HAP-1 (cell line): ENCODE data around the gene FBXL2.

Source experiments
- DNase-seq, 2 experiments: peaks; one replicate each; pipeline ENCODE4 v3.0.0-alpha.2; 2016 to 2020; ENCODE audit warnings: low spot score in 2 of 2
- H3K27me3 ChIP-seq: fragments of 250-450 bp; sonication (Bioruptor Pico); 2 replicates; pipeline ENCODE4 v1.5.1; 2020; ENCODE audit warnings: low read depth, mild to moderate bottlenecking, moderate library complexity
- H3K36me3 ChIP-seq: fragments of 250-450 bp; sonication (Bioruptor Pico); replicated peaks from 2 replicates; pipeline ENCODE4 v1.5.1; 2020; ENCODE audit warnings: mild to moderate bottlenecking
- H3K4me1 ChIP-seq: fragments of 250-450 bp; sonication (Bioruptor Pico); 2 replicates; pipeline ENCODE4 v1.5.1; 2020; ENCODE audit warnings: mild to moderate bottlenecking
- H3K4me3 ChIP-seq: fragments of 250-450 bp; sonication (Bioruptor Pico); 2 replicates; pipeline ENCODE4 v1.5.1; 2020; ENCODE audit warnings: mild to moderate bottlenecking, moderate library complexity
- H3K9me3 ChIP-seq: fragments of 250-450 bp; sonication (Bioruptor Pico); 2 replicates; pipeline ENCODE4 v1.5.1; 2020; ENCODE audit warnings: mild to moderate bottlenecking, moderate library complexity
- in situ Hi-C: fragments of 300-500 bp; cut with MboI; formaldehyde crosslinking; loops from 3 replicates; pipeline ENCODE4 v1.14.3; 2020; ENCODE audit warnings: low sequenced_read_pairs, inconsistent platforms, mixed read lengths

The FBXL2 gene

GRCh38 chr3:33271324-33271723 is 5.9 kb upstream of the FBXL2 start:
- DNase-seq, result no peak
- Histone ChIP-seq H3K4me3 (no peak overlapping the region), H3K36me3 (no peaks in the 10 kb centered on the region), H3K27me3 (no peaks in the 10 kb centered on the region), H3K9me3 (peaks cover 15% of the 10 kb centered on the region), H3K4me1 (no peaks in the 10 kb centered on the region)
- in situ Hi-C loops, result no loop called here

- Histone ChIP-seq H3K4me3 (no peak overlapping the region), H3K27me3 (no peaks in the 10 kb centered on the region), H3K36me3 (no peaks in the 10 kb centered on the region), H3K9me3 (no peaks in the 10 kb centered on the region; the same call in 1 of the 2 replicates), H3K4me1 (peaks cover 3% of the 10 kb centered on the region)
- DNase-seq, result no peak
- in situ Hi-C loops, result no loop called here
Observed at GRCh38 chr3:33273628-33274027, 3.6 kb upstream of the FBXL2 start.

DNA sequence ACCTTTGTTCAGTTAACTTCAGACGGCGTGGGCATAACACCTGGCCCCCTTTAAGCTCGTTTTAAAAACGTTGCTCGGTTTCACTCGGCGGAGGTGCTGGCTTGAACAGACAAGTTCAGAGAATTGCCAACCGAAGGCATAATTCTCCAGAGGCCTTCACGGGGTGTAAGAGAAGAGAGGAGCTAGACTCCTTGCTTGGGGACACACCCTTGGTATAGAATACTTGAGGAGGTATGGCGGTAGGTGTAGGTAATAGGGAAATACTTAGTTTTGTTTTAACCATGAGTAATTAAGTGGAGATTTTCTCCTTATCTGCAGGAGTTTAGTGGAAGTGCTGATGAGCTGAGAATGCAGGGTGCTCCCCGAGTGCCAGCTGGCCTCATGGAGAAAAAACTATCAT is 921 bp downstream of the FBXL2 start:
- in situ Hi-C loops, result no loop called here
- peak; percentile 20 to 39 for DNase-seq
- no peaks in the 10 kb centered on the region for H3K36me3 ChIP-seq
- peaks cover 5% of the 10 kb centered on the region for H3K4me1 ChIP-seq
- 0 out of 2 replicates have a peak, but pooled peaks cover 3% of the 10 kb centered on the region for H3K9me3 ChIP-seq
- peak overlapping the region; percentile 56 for H3K4me3 ChIP-seq
- H3K27me3 ChIP-seq, result no peaks in the 10 kb centered on the region

GRCh38 chr3:33287672-33288282 is 10.5 kb downstream of the FBXL2 start:
- Histone ChIP-seq H3K9me3 (0 out of 2 replicates have a peak, but pooled peaks cover 13% of the 10 kb centered on the region), H3K4me1 (no peaks in the 10 kb centered on the region), H3K27me3 (no peaks in the 10 kb centered on the region), H3K4me3 (no peak overlapping the region), H3K36me3 (no peaks in the 10 kb centered on the region)
- no peak for DNase-seq
- in situ Hi-C loops, result no loop called here

- no peaks in the 10 kb centered on the region for H3K9me3 ChIP-seq
- in situ Hi-C loops, result no loop called here
- H3K4me3 ChIP-seq, result no peak overlapping the region
- H3K27me3 ChIP-seq, result no peaks in the 10 kb centered on the region
- H3K4me1 ChIP-seq, result no peaks in the 10 kb centered on the region
- no peak for DNase-seq
- no peaks in the 10 kb centered on the region for H3K36me3 ChIP-seq
Observed at GRCh38 chr3:33299395-33300081, 22.3 kb downstream of the FBXL2 start.

GRCh38 chr3:33312361-33312760 is 35.1 kb downstream of the FBXL2 start:
- H3K36me3 ChIP-seq, result no peaks in the 10 kb centered on the region
- H3K4me1 ChIP-seq, result no peaks in the 10 kb centered on the region
- in situ Hi-C loops, result no loop called here
- no peak overlapping the region for H3K4me3 ChIP-seq
- DNase-seq, result no peak
- H3K9me3 ChIP-seq, result no peaks in the 10 kb centered on the region
- H3K27me3 ChIP-seq, result no peaks in the 10 kb centered on the region

GRCh38 chr3:33313331-33313730 is 36.1 kb downstream of the FBXL2 start:
- Histone ChIP-seq H3K27me3 (no peaks in the 10 kb centered on the region), H3K4me3 (no peak overlapping the region), H3K4me1 (peaks cover 6% of the 10 kb centered on the region; the same call in 1 of the 2 replicates), H3K36me3 (no peaks in the 10 kb centered on the region), H3K9me3 (no peaks in the 10 kb centered on the region)
- in situ Hi-C loops, result no loop called here
- no peak for DNase-seq

DNA sequence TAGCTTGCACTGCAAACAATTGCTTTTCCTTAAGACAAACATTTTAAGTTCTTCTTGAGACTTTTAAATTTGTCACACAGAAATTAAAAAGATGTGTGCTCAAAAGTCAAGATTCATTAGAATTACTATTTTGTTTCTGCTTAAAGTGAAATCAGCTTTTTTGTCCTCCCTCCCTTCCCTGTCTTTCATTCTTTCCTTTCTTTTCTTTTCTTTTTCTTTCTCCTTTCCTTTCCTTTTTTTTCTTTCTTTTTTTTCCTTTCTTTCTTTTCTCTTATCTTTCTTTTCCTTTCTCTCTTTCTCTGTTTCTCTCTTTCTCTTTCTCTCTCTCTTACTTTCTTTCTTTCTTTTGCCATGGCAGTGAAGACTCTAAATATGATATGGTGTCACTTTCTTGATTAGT is 37.8 kb downstream of the FBXL2 start:
- peaks cover 7% of the 10 kb centered on the region; the same call in 1 of the 2 replicates for H3K4me1 ChIP-seq
- H3K27me3 ChIP-seq, result no peaks in the 10 kb centered on the region
- no peak for DNase-seq
- no peaks in the 10 kb centered on the region for H3K36me3 ChIP-seq
- in situ Hi-C loops, result no loop called here
- H3K9me3 ChIP-seq, result no peaks in the 10 kb centered on the region
- no peak overlapping the region for H3K4me3 ChIP-seq

DNA sequence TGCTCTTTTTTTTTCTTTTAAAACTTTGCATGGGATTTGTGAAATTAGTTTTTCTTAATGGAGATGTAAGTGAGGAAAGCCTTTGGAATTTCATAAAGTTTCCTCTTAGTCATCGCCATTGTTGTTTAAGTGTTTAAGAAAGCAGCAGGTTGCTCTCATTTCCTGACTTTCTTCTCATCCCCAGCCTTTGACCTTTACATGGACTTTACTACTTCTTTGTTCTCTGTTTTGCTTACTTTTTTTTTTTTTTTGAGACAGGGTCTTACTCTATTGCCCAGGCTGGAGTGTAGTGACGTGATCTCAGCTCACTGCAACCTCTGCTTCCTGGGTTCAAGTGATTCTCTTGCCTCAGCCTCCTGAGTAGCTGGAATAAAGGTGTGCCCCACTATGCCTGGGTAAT is 38.6 kb downstream of the FBXL2 start:
- in situ Hi-C loops, result no loop called here
- Histone ChIP-seq H3K4me3 (no peak overlapping the region), H3K27me3 (no peaks in the 10 kb centered on the region), H3K4me1 (peaks cover 7% of the 10 kb centered on the region; the same call in 1 of the 2 replicates), H3K36me3 (no peaks in the 10 kb centered on the region), H3K9me3 (no peaks in the 10 kb centered on the region)
- no peak for DNase-seq

GRCh38 chr3:33317963-33318709 is 40.9 kb downstream of the FBXL2 start:
- peak in 1 of 2 experiments; percentile 12 for DNase-seq
- H3K27me3 ChIP-seq, result no peaks in the 10 kb centered on the region
- H3K9me3 ChIP-seq, result no peaks in the 10 kb centered on the region
- peaks cover 7% of the 10 kb centered on the region; the same call in 1 of the 2 replicates for H3K4me1 ChIP-seq
- no peaks in the 10 kb centered on the region for H3K36me3 ChIP-seq
- no peak overlapping the region for H3K4me3 ChIP-seq
- in situ Hi-C loops, result no loop called here

DNA sequence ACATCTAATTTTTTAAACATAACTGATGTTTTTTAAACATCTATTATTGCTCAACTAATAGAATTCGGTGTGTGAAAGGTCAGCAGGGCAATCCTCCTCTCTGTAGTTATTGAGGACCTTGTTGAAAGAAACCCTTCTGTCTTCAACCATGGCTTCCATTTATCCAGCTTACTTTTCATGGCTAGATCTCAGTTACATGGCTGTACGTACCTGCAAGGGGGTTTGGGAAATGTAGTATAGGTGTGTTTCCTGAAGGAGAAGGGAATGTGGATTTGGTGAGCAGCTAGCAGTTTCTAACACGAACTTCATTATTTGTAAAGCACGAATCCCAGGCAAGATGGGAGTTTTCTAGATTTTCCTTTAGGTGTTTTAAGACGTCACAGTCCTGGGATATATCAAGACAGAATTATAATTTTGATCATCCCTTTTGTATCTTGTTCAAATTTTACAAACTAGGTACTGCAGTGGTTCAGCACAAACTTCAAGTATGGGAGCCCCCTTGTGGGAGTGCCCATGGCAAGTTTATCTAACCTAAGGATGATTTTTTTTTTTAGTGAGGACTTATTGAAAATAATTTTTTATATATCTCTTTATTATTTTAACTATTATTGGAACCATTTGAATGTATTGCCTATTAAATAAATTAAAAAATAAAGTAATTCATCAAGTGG is 41.6 kb downstream of the FBXL2 start:
- no peaks in the 10 kb centered on the region for H3K36me3 ChIP-seq
- H3K4me3 ChIP-seq, result no peak overlapping the region
- peak in 1 of 2 experiments; percentile 10 for DNase-seq
- H3K27me3 ChIP-seq, result no peaks in the 10 kb centered on the region
- in situ Hi-C loops, result no loop called here
- peaks cover 7% of the 10 kb centered on the region; the same call in 1 of the 2 replicates for H3K4me1 ChIP-seq
- H3K9me3 ChIP-seq, result no peaks in the 10 kb centered on the region

- H3K36me3 ChIP-seq, result no peaks in the 10 kb centered on the region
- peaks cover 7% of the 10 kb centered on the region; the same call in 1 of the 2 replicates for H3K4me1 ChIP-seq
- no peaks in the 10 kb centered on the region for H3K27me3 ChIP-seq
- in situ Hi-C loops, result no loop called here
- no peak for DNase-seq
- H3K4me3 ChIP-seq, result no peak overlapping the region
- H3K9me3 ChIP-seq, result no peaks in the 10 kb centered on the region
Observed at GRCh38 chr3:33322412-33322811, 45.2 kb downstream of the FBXL2 start.

GRCh38 chr3:33331414-33331813 is 54.2 kb downstream of the FBXL2 start:
- H3K27me3 ChIP-seq, result no peaks in the 10 kb centered on the region
- in situ Hi-C loops, result no loop called here
- H3K36me3 ChIP-seq, result no peaks in the 10 kb centered on the region
- H3K4me3 ChIP-seq, result no peak overlapping the region
- H3K9me3 ChIP-seq, result no peaks in the 10 kb centered on the region; the same call in 1 of the 2 replicates
- DNase-seq, result no peak
- no peaks in the 10 kb centered on the region for H3K4me1 ChIP-seq
